ENCODE results near the gene RAB40C. TPM values are rescaled to one million over a fixed set of nuclear protein-coding genes. Genes with fewer than 3 reads are reported as not detected.

Gene RAB40C
- total RNA-seq, 4 donors from 2014 or later = 103 to 161 (median 122) TPM

DNA sequence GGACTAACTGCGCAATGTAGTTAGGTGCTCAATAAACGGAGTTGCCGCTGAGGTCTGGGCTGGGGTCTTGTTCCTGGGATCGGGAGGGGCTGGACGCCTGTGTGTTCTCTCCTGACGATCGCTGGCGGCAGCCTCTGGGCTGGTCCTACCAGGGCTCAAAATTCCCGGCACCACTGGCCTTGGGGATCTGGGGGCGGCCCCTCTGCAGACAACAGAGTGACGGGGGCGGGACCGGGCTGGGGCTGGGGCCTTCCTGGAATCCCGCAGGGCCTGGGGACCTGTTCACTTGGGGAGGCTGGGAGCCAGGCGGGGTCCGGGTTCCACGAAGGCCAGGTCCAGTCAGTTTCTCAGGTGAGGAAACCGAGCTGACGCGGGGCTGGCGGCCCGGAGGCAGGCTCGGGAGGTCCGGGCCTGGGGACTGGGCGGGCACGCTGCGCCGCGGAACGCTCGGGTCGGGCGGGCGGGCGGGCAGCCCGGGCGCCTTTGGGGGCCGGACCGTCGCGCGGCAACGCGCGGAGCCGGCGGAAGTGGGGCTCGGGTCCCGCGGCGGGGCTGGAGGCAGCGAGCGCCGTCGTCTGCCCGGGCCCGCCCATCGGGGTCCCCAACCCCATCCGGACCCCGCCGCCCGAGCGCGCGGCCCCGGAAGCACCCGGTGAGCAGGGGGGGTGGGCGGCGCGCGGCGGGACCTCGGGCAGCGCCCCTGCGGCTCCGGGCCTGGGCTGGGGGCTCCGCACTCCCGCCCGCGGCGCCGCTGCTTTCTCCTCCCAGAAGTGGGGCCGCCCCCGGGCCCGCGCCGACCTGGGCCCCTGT lies 20.2 kb upstream of the RAB40C start, which contains the start of gene PIGQ:
TSS of gene PIGQ (plus strand) at position 524 of the 810 bp plus-strand sequence. CDS start 4,107 bp downstream, outside the sequence.
- TF ChIP-seq POLR2A (IDR thresholded peaks at IDR 0.05) = no peak
- TF ChIP-seq, protein P1, sequence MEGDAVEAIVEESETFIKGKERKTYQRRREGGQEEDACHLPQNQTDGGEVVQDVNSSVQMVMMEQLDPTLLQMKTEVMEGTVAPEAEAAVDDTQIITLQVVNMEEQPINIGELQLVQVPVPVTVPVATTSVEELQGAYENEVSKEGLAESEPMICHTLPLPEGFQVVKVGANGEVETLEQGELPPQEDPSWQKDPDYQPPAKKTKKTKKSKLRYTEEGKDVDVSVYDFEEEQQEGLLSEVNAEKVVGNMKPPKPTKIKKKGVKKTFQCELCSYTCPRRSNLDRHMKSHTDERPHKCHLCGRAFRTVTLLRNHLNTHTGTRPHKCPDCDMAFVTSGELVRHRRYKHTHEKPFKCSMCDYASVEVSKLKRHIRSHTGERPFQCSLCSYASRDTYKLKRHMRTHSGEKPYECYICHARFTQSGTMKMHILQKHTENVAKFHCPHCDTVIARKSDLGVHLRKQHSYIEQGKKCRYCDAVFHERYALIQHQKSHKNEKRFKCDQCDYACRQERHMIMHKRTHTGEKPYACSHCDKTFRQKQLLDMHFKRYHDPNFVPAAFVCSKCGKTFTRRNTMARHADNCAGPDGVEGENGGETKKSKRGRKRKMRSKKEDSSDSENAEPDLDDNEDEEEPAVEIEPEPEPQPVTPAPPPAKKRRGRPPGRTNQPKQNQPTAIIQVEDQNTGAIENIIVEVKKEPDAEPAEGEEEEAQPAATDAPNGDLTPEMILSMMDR (IDR thresholded peaks at IDR 0.05) = no peak
- peak within 1 kb of the TSS; percentile 81 for H3K4me3 ChIP-seq (ENCODE audit: low read depth, poor library complexity, severe bottlenecking)
- peak; percentile 51 to 93 for DNase-seq (ENCODE audit: low spot score in 2 of 2)
- WGBS, 2 donors = 3 to 5% methylated on average over 11 to 23 of the region's 87 CpGs
- intact Hi-C loops (cut with DNase I; ENCODE audit: low total_unique reads) = no loop called here

DNA sequence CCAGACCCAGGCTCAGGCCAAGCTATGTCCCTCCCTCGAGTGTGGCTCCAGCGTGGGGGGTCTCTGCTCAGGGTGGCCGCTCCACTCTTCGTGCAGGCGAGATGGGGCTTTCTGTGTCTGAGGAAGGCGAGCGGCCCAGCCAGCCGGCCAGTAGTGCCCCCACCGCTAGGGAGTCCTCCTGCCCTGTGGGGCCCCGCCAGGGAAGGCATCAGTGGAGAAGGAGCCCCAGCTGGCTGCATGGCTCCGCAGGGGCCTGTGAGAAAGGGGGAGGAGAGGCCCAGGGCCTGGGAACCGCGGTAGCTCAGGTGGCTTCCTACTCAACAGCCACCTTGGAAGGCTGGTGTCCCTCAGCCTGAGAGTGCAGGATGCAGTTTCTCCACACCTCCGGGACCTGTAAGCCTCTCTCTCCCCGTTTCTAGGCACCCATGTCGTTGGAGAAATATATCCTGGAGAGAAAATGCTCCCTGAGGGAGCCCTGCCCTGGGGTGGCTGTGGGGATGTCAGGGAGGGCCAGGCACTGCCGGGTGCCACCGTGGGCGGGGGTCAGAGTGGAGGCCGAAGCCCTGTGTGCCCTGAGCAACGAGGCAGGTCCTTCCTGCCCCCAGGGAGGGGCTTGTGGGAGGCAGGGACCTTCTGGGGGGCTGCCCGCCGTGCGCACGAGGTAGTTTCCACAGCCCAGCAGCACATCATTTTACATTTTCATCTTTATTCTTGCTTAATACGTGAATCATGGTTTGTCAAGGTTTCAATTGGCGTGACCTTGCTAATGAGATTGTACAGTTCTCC lies 16.8 kb upstream of the RAB40C start:
- DNase-seq (ENCODE audit: low spot score in 2 of 2) = no peak
- no peak overlapping the region for H3K4me3 ChIP-seq (ENCODE audit: low read depth, poor library complexity, severe bottlenecking)
- WGBS, 2 donors = 80 to 87% methylated on average over 22 to 27 of the region's 27 CpGs
- TF ChIP-seq POLR2A (IDR thresholded peaks at IDR 0.05) = no peak
- TF ChIP-seq, protein P1 (IDR thresholded peaks at IDR 0.05) = no peak
- intact Hi-C loops (cut with DNase I; ENCODE audit: low total_unique reads) = no loop called here

DNA sequence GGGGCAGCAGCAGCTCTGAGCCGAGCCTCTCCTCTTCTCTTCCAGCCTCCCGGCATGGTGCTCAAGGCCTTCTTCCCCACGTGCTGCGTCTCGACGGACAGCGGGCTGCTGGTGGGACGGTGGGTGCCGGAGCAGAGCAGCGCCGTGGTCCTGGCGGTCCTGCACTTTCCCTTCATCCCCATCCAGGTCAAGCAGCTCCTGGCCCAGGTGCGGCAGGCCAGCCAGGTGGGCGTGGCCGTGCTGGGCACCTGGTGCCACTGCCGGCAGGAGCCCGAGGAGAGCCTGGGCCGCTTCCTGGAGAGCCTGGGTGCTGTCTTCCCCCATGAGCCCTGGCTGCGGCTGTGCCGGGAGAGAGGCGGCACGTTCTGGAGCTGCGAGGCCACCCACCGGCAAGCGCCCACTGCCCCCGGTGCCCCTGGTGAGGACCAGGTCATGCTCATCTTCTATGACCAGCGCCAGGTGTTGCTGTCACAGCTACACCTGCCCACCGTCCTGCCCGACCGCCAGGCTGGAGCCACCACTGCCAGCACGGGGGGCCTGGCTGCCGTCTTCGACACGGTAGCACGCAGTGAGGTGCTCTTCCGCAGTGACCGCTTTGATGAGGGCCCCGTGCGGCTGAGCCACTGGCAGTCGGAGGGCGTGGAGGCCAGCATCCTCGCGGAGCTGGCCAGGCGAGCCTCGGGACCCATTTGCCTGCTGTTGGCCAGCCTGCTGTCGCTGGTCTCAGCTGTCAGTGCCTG lies 15.7 kb upstream of the RAB40C start:
- TF ChIP-seq, protein P1 (IDR thresholded peaks at IDR 0.05) = no peak
- TF ChIP-seq POLR2A (IDR thresholded peaks at IDR 0.05) = no peak
- intact Hi-C loops (cut with DNase I; ENCODE audit: low total_unique reads) = no loop called here
- 96% methylated on average over 21 to 32 of the region's 46 CpGs for WGBS, 2 donors

DNA sequence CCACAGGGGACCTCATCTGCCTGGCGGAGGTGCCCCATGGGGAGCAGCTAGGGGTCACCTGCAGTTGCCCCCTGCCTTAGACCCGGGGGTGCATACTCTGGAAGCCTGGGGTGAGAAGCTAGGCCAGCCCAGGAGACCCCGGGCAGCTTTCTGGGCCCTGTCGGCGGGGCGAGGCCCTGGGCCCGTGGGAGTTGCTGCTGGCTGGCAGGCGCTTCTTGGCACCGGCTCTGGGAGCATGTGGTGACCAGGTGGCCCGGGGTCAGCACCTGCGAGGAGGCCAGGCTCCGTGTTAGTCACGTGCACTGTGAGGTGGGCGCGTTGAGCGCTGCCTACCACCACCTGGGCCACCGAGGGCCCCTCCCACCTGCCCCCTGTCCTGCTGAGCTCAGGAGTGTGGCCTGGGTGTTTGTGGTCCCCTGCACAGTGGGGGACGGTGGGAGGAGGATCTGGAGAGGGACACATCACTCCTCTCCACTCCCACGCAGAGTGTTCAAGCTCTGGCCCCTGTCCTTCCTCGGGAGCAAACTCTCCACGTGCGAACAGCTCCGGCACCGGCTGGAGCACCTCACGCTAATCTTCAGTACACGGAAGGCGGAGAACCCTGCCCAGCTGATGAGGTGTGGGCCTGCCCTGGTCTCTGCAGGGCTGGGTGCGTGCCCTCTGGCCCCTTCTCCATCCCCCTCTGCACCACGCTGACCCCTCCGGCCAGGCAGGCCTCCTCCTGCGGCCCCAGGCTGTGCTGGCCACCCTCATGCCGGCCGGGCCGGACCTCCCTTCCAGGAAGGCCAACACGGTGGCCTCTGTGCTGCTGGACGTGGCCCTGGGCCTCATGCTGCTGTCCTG lies 14.3 kb upstream of the RAB40C start:
- intact Hi-C loops (cut with DNase I; ENCODE audit: low total_unique reads) = no loop called here
- TF ChIP-seq POLR2A (IDR thresholded peaks at IDR 0.05) = no peak
- TF ChIP-seq, protein P1 (IDR thresholded peaks at IDR 0.05) = no peak
- no peak for DNase-seq (ENCODE audit: low spot score in 2 of 2)
- 86 to 91% methylated on average over 22 to 36 of the region's 36 CpGs for WGBS, 2 donors
- H3K4me3 ChIP-seq (ENCODE audit: low read depth, poor library complexity, severe bottlenecking) = no peak overlapping the region

More for the DNA sequence above, 15.7 kb upstream of the RAB40C start:
- no peak for DNase-seq (ENCODE audit: low spot score in 2 of 2)
- no peak overlapping the region for H3K4me3 ChIP-seq (ENCODE audit: low read depth, poor library complexity, severe bottlenecking)

Measured in lower leg skin (tissue), 4 donors.